Renal cortex interstitium (tissue), 15 donors: ENCODE measurements around the gene OSBPL8. TPM values are rescaled to one million over a fixed set of nuclear protein-coding genes. Genes with fewer than 3 reads are reported as not detected.

Experiments used
- DNase-seq, 11 donors: peaks; one replicate each; pipeline ENCODE4 v3.0.0-alpha.2; 2013; ENCODE audit warnings: low read depth in 9 of 11, low spot score in 4 of 11; ENCODE audit errors: extremely low read depth in 1 of 11
- long read RNA-seq, 16 experiments: transcript quantifications; one replicate each; lab custom pipeline, GENCODE V29; 2026
- polyA plus RNA-seq, 3 donors: library from polyadenylated mRNA; unstranded; fragments of 120-200 nt; gene quantifications; one replicate each; pipeline ENCODE4 v1.2.1, GENCODE V29; 2013; ENCODE audit not compliant: insufficient read length in 3 of 3

Gene OSBPL8
- polyA plus RNA-seq: 10 to 100 TPM; 63.9 to 76.6 (median 75.7) TPM
- long read RNA-seq, donor 1: 0 reads
- long read RNA-seq, donor 2: 0 reads
- long read RNA-seq, donor 3, partial matches to known transcripts: 0 of 2 reads
- long read RNA-seq, donor 3, other reads (novel, unspliced or antisense): 0 of 2 reads
- long read RNA-seq, donor 4: 0 reads
- long read RNA-seq, donor 5: 0 reads
- long read RNA-seq, donor 6, partial matches to known transcripts: 0 of 1 reads
- long read RNA-seq, donor 6, other reads (novel, unspliced or antisense): 0 of 1 reads
- long read RNA-seq, donor 7, partial matches to known transcripts: 0 of 1 reads
- long read RNA-seq, donor 7, other reads (novel, unspliced or antisense): 0 of 1 reads
- long read RNA-seq, donor 8, full-length matches to known transcripts: 2 of 2 reads
- long read RNA-seq, donor 8, partial matches to known transcripts: 0 of 2 reads
- long read RNA-seq, donor 8, other reads (novel, unspliced or antisense): 0 of 2 reads
- long read RNA-seq, donor 9, full-length matches to known transcripts: 3 of 3 reads
- long read RNA-seq, donor 9, partial matches to known transcripts: 0 of 3 reads
- long read RNA-seq, donor 9, other reads (novel, unspliced or antisense): 0 of 3 reads
- long read RNA-seq, donor 10: 0 reads
- long read RNA-seq, donor 11: 0 reads
- long read RNA-seq, donor 12: 0 reads
- long read RNA-seq, donor 13: 0 reads
- long read RNA-seq, donor 14: 0 reads
- long read RNA-seq, donor 15: 0 reads
- long read RNA-seq, donor 16, full-length matches to known transcripts: 5 of 10 reads
- long read RNA-seq, donor 16, partial matches to known transcripts: 5 of 10 reads
- long read RNA-seq, donor 16, other reads (novel, unspliced or antisense): 0 of 10 reads

- peak; percentile 81 to 94 (median 91) for DNase-seq
Observed at GRCh38 chr12:76559400-76560085, at the start of gene OSBPL8. Gene OSBPL8, minus strand, starts transcription at chr12:76559771. Its CDS starts 72,220 bp downstream, at chr12:76487551.

DNA sequence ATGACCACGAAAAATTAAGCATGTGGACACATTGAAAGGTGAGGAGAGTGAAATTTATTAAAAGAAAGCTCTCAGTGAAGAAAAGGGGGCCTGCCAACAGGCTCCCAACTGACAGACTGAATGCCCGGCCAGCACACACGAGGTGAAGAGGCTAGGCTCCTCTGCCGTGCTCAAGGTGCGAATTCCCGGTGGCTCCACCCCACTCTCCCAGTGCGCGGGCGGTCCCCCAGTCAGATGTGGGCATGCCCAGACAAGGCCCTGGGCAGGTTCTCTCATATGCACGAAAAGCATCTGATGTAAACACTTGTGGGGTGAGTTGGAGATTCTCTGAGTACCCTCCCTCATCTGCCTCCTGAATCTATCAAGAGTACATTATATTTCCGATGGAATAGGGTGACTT, 48.5 kb upstream of the OSBPL8 start:
- DNase-seq: no peak

GRCh38 chr12:76595056-76595455, 35.5 kb upstream of the OSBPL8 start:
- DNase-seq: no peak

DNA sequence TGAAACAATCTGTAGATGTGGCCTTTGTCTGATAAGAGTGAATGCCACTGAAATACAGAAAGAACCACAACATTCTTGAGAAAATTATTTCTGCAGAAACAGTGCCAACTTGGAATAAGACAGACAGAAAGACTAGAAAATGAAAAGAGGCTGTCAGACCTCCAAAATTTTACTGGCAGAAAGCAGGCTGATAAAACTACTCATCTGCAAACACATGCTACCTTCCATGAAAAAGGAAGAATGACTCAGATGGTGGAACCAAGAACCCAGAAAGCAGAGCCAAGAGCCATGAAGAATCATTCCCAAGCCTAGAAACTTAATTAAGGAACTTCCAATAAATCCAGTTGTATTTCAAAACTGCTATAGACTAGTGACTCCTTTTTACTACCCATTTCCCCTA, 31.9 kb upstream of the OSBPL8 start:
- no peak for DNase-seq

DNA sequence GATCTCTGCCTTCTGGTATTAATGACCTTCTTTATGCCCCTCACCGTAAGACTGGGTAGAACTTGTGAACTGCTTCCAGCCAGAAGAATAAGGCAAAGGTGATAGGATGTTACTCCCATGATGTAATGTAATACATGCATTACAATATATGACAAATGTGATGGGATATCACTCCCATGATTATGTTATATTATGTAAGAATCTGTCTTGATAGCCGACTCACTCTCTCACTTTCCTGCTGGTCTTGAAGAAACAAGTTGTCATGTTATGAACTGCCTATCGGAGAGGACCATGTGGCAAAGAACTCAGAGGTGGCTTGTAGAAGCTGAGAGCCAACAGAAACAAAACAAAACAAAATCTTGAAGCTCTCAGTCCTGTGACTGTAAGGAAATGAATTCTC, 30.6 kb upstream of the OSBPL8 start:
- no peak for DNase-seq

- DNase-seq: no peak
Observed at GRCh38 chr12:76588881-76589565, 29.5 kb upstream of the OSBPL8 start.

- no peak for DNase-seq
Observed at GRCh38 chr12:76587428-76588178, 28.0 kb upstream of the OSBPL8 start.

DNA sequence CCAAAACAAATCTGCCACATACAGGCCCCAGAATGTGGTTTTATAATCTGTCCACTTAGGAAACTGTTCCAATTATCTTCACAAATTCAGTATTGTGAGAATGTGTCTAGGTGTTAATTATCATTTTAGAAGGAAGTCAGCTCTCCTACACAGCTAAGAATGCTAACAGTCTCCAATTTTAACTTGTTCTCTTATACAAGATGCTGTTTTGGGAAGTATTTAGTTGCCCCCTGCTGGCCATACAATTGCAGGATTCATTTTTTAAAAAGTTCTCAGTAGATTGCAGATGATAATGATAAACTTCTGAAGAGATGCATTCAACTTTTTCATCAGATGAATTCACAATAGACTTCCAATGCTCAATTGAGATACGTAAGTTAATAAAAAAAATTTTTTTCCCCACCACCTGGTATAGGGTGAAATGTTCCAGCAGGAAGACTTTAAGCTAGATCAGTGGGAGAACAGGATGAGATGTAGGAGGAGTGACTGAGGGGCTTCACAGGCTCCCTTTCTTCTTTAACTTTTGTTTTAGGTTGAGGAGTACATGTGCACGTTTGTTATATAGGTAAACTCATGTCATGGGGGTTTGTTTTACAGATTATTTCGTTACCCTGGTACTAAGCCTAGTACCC, 27.3 kb upstream of the OSBPL8 start:
- DNase-seq: peak in 10 of 11 donors; percentile 1 to 41 (median 20)

DNA sequence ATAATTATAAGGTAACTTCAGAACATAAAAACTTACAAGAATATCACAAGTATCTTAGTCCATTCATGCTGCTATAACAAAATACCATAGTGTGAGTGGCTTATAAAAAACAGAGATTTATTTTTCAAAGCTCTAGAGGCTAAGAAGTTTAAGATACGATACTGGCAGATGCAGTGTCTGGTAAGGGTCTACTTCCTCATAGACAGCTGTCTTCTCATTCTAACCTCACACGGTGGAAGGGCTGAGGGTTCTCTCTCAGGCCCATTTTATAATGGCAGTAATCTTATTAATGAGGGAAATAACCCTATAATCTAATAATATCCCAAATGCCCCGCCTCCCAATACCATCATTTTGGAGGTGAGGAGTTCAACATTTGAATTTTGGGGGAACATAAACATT, 23.7 kb upstream of the OSBPL8 start:
- DNase-seq: no peak

GRCh38 chr12:76573840-76574373, 14.3 kb upstream of the OSBPL8 start:
- DNase-seq: no peak

- no peak for DNase-seq
Observed at GRCh38 chr12:76571256-76571655, 11.7 kb upstream of the OSBPL8 start.

DNA sequence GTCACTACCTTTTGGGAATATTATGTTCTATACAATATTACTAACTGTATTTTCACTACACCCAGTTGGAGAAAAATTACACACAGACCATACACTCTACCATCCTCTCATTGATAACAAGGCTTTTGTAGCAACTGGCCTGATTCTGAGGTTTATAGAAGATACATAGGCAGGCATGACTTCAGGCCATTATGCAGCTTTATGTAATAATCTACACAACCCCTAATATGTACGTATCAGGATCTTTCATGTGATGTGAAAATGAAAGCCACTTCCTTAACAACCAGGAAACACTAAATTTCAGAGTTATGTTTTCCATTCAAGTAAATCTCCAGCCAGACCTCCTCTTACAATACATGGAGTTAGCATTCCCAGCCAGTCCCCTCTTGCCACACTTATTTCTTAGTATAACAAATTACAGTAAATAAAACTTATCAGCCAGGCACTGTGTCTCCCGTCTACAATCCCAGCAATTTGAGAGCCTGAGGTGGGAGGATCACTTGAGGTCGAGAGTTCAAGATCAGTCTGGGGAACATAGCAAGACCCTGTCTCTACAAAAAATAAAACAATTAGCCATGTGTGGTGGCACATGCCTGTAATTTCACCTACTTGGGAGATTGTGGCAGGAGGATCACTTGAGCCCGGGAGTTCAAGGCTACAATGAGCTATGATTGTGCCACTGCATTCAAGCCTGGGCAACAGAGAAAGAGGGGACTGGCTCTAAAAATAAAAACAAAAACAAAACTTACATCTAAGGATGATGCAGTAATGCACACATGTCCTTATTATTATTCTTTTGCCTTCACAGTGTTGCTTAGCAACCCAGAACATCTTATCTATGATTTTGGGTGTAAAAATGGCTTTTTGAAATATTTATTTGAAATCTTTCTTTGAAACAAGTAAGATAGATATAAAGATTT, 10.4 kb upstream of the OSBPL8 start:
- DNase-seq: no peak

GRCh38 chr12:76568888-76569551, 9.4 kb upstream of the OSBPL8 start:
- no peak for DNase-seq

DNA sequence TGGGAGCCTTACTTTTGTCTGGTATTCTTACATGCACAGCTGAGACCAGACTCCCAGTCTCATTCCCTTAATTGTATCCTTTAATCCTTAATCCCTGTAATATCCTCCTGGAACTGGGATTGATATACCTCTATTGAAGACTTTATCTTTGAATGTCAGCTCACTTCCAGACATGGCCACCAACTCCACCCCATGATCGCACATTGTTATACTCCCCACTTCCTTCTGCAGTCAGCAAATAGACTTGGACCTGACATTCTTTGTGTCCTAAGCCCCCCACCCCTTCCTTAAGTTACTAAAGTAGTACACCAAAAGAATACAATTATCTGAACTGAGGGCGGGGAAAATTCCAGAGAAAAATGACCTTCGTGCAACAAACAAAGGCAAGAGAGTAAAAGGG, 8.6 kb upstream of the OSBPL8 start:
- DNase-seq: no peak

DNA sequence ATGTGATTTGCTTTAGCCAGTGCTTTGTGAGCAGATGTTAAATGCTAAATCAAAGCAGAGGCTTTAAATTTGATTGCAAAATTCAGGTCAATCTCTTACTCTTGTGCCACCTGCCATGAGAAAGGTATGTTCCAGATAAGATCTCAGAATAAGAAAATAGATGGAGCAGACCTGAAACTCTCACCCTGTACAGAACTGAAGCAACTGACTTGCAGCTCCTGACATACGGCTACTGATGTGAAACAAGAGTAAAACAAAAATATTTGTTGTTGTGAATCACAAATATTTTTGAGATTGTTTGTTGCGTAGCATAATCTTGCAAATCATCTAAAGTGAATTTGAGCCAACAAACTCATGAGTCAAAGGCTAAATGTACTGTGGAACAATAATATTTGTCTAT, 3.5 kb upstream of the OSBPL8 start:
- no peak for DNase-seq

DNA sequence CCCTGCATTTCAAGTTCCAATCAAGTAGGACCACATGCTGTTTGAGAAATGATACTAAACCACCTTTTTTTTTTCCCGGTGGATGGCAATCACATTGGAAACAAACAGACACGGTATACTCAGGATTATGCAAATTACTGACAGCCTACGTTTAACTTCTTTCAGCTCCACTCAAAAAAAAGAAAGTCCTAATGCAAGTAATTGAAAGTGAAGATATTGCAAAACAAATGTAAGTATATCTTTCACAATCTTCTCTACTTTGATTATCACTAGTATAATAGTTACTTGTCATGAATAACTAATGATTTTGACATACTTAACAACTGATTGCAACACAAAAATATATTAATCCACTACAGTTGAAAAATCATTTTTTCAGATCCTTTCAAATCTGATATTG, 2.6 kb upstream of the OSBPL8 start:
- no peak for DNase-seq
